Esophagus squamous epithelium (tissue), 5 donors: Measurements from ENCODE around the gene RAP2C. TPM values are rescaled to one million over a fixed set of nuclear protein-coding genes. Genes with fewer than 3 reads are reported as not detected.
"Not testable (repeated sequence)": the region's sequence is repeated elsewhere in the genome, so short reads cannot be mapped to it uniquely, and the experiment has no call there.

Source experiments
- DNase-seq: peaks from one replicate; lab custom pipeline; 2025; lab: John Stamatoyannopoulos, UW
- H3K27ac ChIP-seq, 4 donors: fragments of 200-600 bp; sonication (generic); one replicate each; pipeline ENCODE4 v1.5.1; 2016 to 2019; ENCODE audit warnings: mild to moderate bottlenecking in 1 of 4
- H3K27me3 ChIP-seq, 4 donors: fragments of 200-600 bp; sonication (generic); 1 replicate in 3 of 4; 2 replicates in 1 of 4; pipeline versions ENCODE4 v1.5.1 to v1.6.0; 2017 to 2021; ENCODE audit warnings: antibody characterized with exemption in 1 of 4
- H3K36me3 ChIP-seq, 3 donors: fragments of 200-600 bp; sonication (generic); one replicate each; pipeline ENCODE4 v1.5.1; 2016 to 2019
- H3K4me1 ChIP-seq, 3 donors: fragments of 200-600 bp; sonication (generic); one replicate each; pipeline ENCODE4 v1.5.1; 2017 to 2019
- H3K4me3 ChIP-seq, 4 donors: fragments of 200-600 bp; sonication (generic); 1 replicate in 3 of 4; 2 replicates in 1 of 4; pipeline ENCODE4 v1.5.1; 2016 to 2019; ENCODE audit warnings: mild to moderate bottlenecking in 2 of 4, moderate library complexity in 1 of 4
- H3K9me3 ChIP-seq, 3 donors: fragments of 200-600 bp; sonication (generic); one replicate each; pipeline ENCODE4 v1.5.1; 2016 to 2019
- POLR2A ChIP-seq, 4 donors: fragments of 450-650 bp; IDR thresholded peaks; one replicate each; pipeline ENCODE4 v1.6.1; 2017; ENCODE audit warnings: antibody characterized with exemption in 4 of 4, mild to moderate bottlenecking in 4 of 4, moderate library complexity in 3 of 4
- WGBS, 2 donors: methylation state at CpG; one replicate each; pipeline ENCODE4 v1.1.5; 2018; 5-methylcytosine and 5-hydroxymethylcytosine counted together
- intact Hi-C: fragments of 100-400 bp; cut with DNase I; formaldehyde crosslinking; loops from one replicate; pipeline ENCODE4 v1.15.0; 2022
- total RNA-seq, 4 donors: library from RNA; depleted of rRNA; stranded (reverse); fragments of >200 nt; gene quantifications; one replicate each; pipeline ENCODE4 v1.1.0, GENCODE V29; 2016
- TF ChIP-seq, protein P1 (sequence below), 6 experiments: fragments of 450-650 bp in 4 of 6; fragments of 200-600 bp in 2 of 6; sonication (generic) in 2 of 6; IDR thresholded peaks; one replicate each; pipeline ENCODE4 v1.5.1; 2016 to 2019; ENCODE audit warnings: antibody characterized with exemption in 6 of 6, mild to moderate bottlenecking in 4 of 6, moderate library complexity in 4 of 6
- donor health status: DM: yes; HTN: yes; CAD: no.

RAP2C gene
- total RNA-seq, 4 donors from 2014 or later, result 13.8 to 25.0 (median 19.9) TPM

DNA sequence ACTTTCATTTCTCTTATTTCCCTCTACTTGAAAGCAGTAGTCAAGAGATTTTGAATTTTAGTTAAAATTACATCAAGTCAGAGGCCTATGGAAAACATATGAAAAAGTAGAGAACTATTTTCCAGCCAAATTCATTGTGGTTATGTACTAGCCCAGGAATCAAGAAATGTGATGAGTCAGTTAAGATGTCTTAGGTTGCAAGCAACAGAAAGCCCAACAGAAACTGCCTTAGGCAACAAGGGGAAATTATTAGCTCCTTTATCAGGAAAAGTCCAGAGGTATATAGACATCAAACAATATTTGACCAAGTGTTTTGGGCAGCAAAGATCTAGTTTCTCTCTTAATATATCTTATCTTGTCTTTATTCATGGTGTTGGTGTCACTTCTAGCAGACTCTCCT lies 53.6 kb downstream of the RAP2C start:
- intact Hi-C loops, result no loop called here
- no peak for TF ChIP-seq POLR2A (IDR thresholded peaks at IDR 0.05)
- TF ChIP-seq, protein P1, sequence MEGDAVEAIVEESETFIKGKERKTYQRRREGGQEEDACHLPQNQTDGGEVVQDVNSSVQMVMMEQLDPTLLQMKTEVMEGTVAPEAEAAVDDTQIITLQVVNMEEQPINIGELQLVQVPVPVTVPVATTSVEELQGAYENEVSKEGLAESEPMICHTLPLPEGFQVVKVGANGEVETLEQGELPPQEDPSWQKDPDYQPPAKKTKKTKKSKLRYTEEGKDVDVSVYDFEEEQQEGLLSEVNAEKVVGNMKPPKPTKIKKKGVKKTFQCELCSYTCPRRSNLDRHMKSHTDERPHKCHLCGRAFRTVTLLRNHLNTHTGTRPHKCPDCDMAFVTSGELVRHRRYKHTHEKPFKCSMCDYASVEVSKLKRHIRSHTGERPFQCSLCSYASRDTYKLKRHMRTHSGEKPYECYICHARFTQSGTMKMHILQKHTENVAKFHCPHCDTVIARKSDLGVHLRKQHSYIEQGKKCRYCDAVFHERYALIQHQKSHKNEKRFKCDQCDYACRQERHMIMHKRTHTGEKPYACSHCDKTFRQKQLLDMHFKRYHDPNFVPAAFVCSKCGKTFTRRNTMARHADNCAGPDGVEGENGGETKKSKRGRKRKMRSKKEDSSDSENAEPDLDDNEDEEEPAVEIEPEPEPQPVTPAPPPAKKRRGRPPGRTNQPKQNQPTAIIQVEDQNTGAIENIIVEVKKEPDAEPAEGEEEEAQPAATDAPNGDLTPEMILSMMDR (IDR thresholded peaks at IDR 0.05), result no peak

DNA sequence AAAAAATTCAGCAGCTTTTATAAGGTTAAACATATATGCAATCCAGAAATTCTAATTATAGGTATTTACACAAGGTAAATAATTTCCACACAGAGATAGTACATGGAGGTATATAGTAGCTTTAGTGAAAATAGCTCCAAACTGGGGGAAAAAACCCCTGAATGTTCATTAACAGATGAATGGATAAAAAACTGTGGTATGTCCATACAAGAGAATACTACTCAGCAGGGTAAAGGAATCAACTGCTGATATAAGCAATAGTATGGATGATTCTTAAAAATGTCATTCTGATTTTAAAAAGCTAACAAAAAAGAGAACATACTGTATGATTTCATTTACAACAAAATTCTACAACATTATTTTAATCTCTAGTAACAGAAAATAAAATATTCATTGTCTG lies 54.2 kb downstream of the RAP2C start:
- Histone ChIP-seq H3K9me3 (peaks cover 0 to 7% (median 0%) of the 10 kb centered on the region in 3 donors), H3K27me3 (no peaks in the 10 kb centered on the region), H3K36me3 (no peaks in the 10 kb centered on the region), H3K4me1 (no peaks in the 10 kb centered on the region), H3K27ac (no peak overlapping the region), H3K4me3 (no peak overlapping the region)
- no peak for DNase-seq
- intact Hi-C loops, result no loop called here
- TF ChIP-seq, protein P1 (IDR thresholded peaks at IDR 0.05), result no peak
- TF ChIP-seq POLR2A (IDR thresholded peaks at IDR 0.05), result no peak

More for the DNA sequence above, 53.6 kb downstream of the RAP2C start:
- Histone ChIP-seq H3K9me3 (peaks cover 0 to 7% (median 0%) of the 10 kb centered on the region in 3 donors), H3K4me3 (no peak overlapping the region), H3K27me3 (no peaks in the 10 kb centered on the region), H3K36me3 (no peaks in the 10 kb centered on the region), H3K27ac (no peak overlapping the region), H3K4me1 (no peaks in the 10 kb centered on the region)
- no peak for DNase-seq

DNA sequence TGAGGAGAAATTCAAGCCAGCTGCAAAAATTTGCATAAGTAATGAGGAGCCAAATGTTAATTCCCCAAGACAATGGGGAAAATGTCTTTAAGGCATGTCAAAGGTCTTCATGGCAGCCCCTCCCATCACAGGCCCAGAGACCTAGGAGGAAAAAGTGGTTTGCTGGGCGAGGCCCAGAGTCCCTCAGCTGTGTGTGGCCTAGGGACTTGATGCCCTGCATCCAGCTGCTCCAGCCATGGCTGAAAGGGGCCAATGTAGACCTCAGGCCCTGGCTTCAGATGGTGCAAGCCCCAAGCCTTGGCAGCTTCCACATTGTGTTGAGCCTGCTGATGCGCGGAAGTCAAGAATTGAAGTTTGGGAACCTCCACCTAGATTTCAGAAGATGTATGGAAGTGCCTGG lies 56.2 kb downstream of the RAP2C start:
- DNase-seq, H3K27ac ChIP-seq, H3K36me3 ChIP-seq, H3K4me1 ChIP-seq, H3K4me3 ChIP-seq, H3K27me3 ChIP-seq, H3K9me3 ChIP-seq, intact Hi-C loops: not testable (repeated sequence)
- WGBS, 2 donors, result 83% methylated on average over 1 of the region's 3 CpGs; no CpG with 5 or more reads in 1 of the 2 donors

DNA sequence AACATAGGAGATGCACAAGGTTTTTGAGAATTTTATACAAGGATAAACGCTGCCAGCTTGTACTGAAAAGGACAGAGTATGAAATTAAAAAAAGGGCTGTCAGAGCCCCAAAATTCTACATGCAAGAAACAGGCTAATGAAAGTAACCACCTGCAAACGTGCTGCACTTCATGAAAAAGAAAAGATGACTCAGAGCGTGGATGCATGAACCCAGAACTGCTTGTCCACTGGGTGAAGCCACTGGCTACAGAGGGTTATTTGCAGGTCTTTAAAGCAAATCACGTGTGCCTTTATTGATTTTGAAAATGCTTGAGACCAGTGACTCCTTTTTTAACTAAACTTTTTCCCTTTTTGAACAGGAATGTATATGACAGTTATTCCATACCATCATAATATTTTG lies 66.1 kb downstream of the RAP2C start:
- H3K4me3 ChIP-seq, result no peak overlapping the region
- H3K9me3 ChIP-seq, result no peaks in the 10 kb centered on the region
- H3K36me3 ChIP-seq, result no peaks in the 10 kb centered on the region
- no peak for DNase-seq
- 49 to 63% methylated on average over 4 of the region's 4 CpGs for WGBS, 2 donors
- H3K27ac ChIP-seq, result no peak overlapping the region
- TF ChIP-seq POLR2A (IDR thresholded peaks at IDR 0.05), result no peak
- TF ChIP-seq, protein P1 (IDR thresholded peaks at IDR 0.05), result no peak
- intact Hi-C loops, result no loop called here
- H3K27me3 ChIP-seq, result no peaks in the 10 kb centered on the region
- no peaks in the 10 kb centered on the region for H3K4me1 ChIP-seq

Other genes starting within 250 kb of the RAP2C start
- gene STK26, start 196.1 kb downstream of the RAP2C start, total RNA-seq, result 10 to 100 TPM; 12.2 to 21.6 (median 19.9) TPM
- gene FRMD7, start 91.4 kb downstream of the RAP2C start, total RNA-seq, result not detected